Pancreas (tissue), 10 donors: Measurements from ENCODE around the gene SMURF1. TPM values are rescaled to one million over a fixed set of nuclear protein-coding genes. Genes with fewer than 3 reads are reported as not detected.

Experiments used
- ATAC-seq, 4 donors: fragments of 200-7000 bp; cut with Tn5 transposase; one replicate each; pipeline versions ENCODE4 v1.8.0 to v1.9.1; 2020; ENCODE audit warnings: mild to moderate bottlenecking in 4 of 4, moderate library complexity in 4 of 4
- DNase-seq, 6 donors: peaks; one replicate each; pipeline ENCODE4 v3.0.0-alpha.2; 2020
- FAIRE-seq: peaks from 2 replicates; lab custom pipeline; 2012; peaks lifted over from hg19 to GRCh38; lab: Jason Lieb, UNC
- H3K27ac ChIP-seq, 4 donors: fragments of 200-600 bp; sonication (generic); 1 replicate in 3 of 4; 2 replicates in 1 of 4; pipeline versions ENCODE4 v1.5.0 to v1.8.0; 2020
- H3K27me3 ChIP-seq, 4 donors: fragments of 200-600 bp; one replicate each; pipeline ENCODE4 v1.8.0; 2021
- H3K36me3 ChIP-seq, 3 donors: fragments of 200-600 bp; sonication (generic) in 1 of 3; one replicate each; pipeline versions ENCODE4 v1.5.0 to v1.8.0; 2020 to 2021
- H3K4me1 ChIP-seq, 3 donors: fragments of 200-600 bp; one replicate each; pipeline ENCODE4 v1.8.0; 2021
- H3K4me3 ChIP-seq, 4 donors: fragments of 200-600 bp; sonication (generic) in 2 of 4; one replicate each; pipeline versions ENCODE4 v1.5.0 to v1.8.0; 2020 to 2021
- H3K9me3 ChIP-seq, 4 donors: fragments of 200-600 bp; one replicate each; pipeline ENCODE4 v1.8.0; 2021
- WGBS, 2 donors: extraction: QIAGEN DNeasy Blood & Tissue Kit; methylation state at CpG; one replicate each; pipeline ENCODE4 v1.1.7; 2013; 5-methylcytosine and 5-hydroxymethylcytosine counted together
- intact Hi-C, 3 donors: fragments of 100-400 bp; cut with DNase I; formaldehyde crosslinking; loops; one replicate each; pipeline versions ENCODE4 v1.11.1 to v1.14.2; 2022
- polyA plus RNA-seq, 2 donors: library from polyadenylated mRNA; stranded (reverse); fragments of 200-250 nt; gene quantifications; one replicate each; pipeline ENCODE4 v1.2.3, GENCODE V29; 2013
- total RNA-seq, 6 donors: library from RNA; stranded (reverse); fragmentation: NEBNext Ultra II Directional in 4 of 6; extraction: Animal tissue kit (Norgen Biotek cat#: 25700) in 4 of 6; gene quantifications; one replicate each; pipeline versions ENCODE4 v1.2.1 to v1.2.4, GENCODE V29; 2021 to 2023
- TF ChIP-seq, protein P1 (sequence below), 4 donors: fragments of 200-600 bp; sonication (generic) in 3 of 4; IDR thresholded peaks; one replicate each; pipeline versions ENCODE4 v1.5.0 to v1.8.0; 2021; ENCODE audit warnings: antibody characterized with exemption in 4 of 4
- donor health status: healthy with polysubstance abuse.
- donor health status: DM: no; HTN: no; CAD: no; lungs with moderate emphysema.
- donor health status: DM: no; HTN: no; CAD: no.
- donor health status: control.
- donor health status: control.
- donor health status: Bipolar disorder and iron deficiency.
- donor health status: DM: yes; HTN: yes; CAD: no.
- donor health status: DM: no; HTN: no; CAD: no.
- donor health status: DM: no; HTN: no; CAD: no.
- donor health status: DM: yes; HTN: yes; CAD: no.

SMURF1 gene
- total and polyA plus RNA-seq, 8 donors, result 7.6 to 22.7 (median 14.1) TPM

DNA sequence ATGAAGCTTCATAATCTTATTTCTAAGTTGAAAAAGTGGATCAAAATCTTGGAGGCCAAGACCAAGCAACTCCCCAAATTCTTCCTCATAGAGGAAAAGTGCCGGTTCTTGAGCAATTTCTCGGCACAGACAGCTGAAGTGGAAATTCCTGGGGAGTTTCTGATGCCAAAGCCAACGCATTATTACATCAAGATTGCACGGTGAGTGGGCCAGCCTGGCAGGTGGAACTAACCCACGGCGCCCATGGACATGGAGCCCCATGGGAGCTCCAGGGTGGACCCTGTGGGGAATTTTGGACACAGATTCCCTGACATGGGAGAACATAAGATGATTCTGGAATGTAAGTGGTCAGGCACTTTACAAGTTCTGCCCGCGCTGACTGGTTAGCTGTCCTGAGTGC is 139.7 kb downstream of the SMURF1 start:
- peaks cover 0 to 67% (median 5%) of the 10 kb centered on the region in 3 donors for H3K36me3 ChIP-seq
- peak in 1 of 6 donors; percentile 31 for DNase-seq

DNA sequence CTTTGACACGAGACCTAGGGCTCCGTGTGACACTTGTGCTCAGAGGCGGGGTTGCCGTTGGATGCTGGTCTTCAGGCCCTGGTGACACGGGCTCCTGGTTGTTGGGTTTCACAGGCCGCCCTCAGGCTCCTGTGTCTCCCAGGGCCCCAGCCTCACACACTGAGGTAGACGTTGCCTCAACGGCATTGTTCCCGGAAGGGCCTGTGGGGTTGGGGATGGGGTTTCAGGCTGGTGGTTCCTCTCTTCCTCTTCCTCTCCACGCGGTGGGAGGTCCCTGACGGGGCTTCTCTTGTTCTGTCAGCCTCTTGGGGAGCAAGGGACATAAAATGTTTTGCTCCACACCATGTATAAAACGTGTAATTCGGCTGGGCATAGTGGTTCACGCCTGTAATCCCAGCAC is 140.5 kb downstream of the SMURF1 start:
- FAIRE-seq (no peak), ATAC-seq (no peak), DNase-seq (peak in 1 of 6 donors; percentile 24)
- H3K9me3 ChIP-seq, result no peaks in the 10 kb centered on the region
- 90 to 93% methylated on average over 15 of the region's 15 CpGs for WGBS, 2 donors
- no peaks in the 10 kb centered on the region for H3K4me1 ChIP-seq
- H3K27me3 ChIP-seq, result no peaks in the 10 kb centered on the region
- H3K4me3 ChIP-seq, result no peak overlapping the region
- no peak overlapping the region for H3K27ac ChIP-seq
- intact Hi-C loops, result no loop called here
- TF ChIP-seq, protein P1, sequence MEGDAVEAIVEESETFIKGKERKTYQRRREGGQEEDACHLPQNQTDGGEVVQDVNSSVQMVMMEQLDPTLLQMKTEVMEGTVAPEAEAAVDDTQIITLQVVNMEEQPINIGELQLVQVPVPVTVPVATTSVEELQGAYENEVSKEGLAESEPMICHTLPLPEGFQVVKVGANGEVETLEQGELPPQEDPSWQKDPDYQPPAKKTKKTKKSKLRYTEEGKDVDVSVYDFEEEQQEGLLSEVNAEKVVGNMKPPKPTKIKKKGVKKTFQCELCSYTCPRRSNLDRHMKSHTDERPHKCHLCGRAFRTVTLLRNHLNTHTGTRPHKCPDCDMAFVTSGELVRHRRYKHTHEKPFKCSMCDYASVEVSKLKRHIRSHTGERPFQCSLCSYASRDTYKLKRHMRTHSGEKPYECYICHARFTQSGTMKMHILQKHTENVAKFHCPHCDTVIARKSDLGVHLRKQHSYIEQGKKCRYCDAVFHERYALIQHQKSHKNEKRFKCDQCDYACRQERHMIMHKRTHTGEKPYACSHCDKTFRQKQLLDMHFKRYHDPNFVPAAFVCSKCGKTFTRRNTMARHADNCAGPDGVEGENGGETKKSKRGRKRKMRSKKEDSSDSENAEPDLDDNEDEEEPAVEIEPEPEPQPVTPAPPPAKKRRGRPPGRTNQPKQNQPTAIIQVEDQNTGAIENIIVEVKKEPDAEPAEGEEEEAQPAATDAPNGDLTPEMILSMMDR (IDR thresholded peaks at IDR 0.05), result no peak
- peaks cover 0 to 61% (median 4%) of the 10 kb centered on the region in 3 donors for H3K36me3 ChIP-seq

More for the DNA sequence above, 139.7 kb downstream of the SMURF1 start:
- H3K4me1 ChIP-seq, result no peaks in the 10 kb centered on the region
- TF ChIP-seq, protein P1 (IDR thresholded peaks at IDR 0.05), result no peak
- H3K27me3 ChIP-seq, result no peaks in the 10 kb centered on the region
- no peak for FAIRE-seq
- no peak for ATAC-seq
- 92 to 94% methylated on average over 8 of the region's 8 CpGs for WGBS, 2 donors
- H3K9me3 ChIP-seq, result no peaks in the 10 kb centered on the region
- H3K4me3 ChIP-seq, result no peak overlapping the region
- intact Hi-C loops, result no loop called here
- no peak overlapping the region for H3K27ac ChIP-seq

DNA sequence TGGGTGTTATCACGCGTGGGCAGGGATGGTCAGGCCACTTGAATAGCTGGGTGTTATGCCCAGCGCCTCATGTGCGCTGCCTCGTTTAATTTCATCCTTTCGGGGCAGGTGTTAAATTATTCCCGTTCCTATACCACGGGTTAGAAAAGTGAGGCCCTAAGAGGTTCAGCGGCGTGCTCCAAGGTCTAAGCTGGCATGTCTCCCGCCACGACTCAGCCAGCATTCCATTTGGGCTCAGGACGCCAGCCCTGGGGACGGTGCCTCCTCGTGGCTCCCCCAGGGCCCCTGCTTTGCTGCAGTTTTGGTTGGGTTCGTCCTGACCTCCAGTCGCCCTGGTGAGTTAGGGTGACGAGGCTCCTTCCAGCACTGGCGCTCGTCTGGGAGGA is 141.1 kb downstream of the SMURF1 start:
- WGBS, 2 donors, result 88 to 90% methylated on average over 20 of the region's 20 CpGs
- Histone ChIP-seq H3K27ac (no peak overlapping the region), H3K4me3 (no peak overlapping the region), H3K4me1 (no peaks in the 10 kb centered on the region), H3K9me3 (no peaks in the 10 kb centered on the region), H3K36me3 (peaks cover 0 to 55% (median 4%) of the 10 kb centered on the region in 3 donors), H3K27me3 (no peaks in the 10 kb centered on the region)
- no peak for FAIRE-seq
- peak in 1 of 6 donors; percentile 39 for DNase-seq
- TF ChIP-seq, protein P1 (IDR thresholded peaks at IDR 0.05), result no peak
- no peak for ATAC-seq
- intact Hi-C loops, result no loop called here

DNA sequence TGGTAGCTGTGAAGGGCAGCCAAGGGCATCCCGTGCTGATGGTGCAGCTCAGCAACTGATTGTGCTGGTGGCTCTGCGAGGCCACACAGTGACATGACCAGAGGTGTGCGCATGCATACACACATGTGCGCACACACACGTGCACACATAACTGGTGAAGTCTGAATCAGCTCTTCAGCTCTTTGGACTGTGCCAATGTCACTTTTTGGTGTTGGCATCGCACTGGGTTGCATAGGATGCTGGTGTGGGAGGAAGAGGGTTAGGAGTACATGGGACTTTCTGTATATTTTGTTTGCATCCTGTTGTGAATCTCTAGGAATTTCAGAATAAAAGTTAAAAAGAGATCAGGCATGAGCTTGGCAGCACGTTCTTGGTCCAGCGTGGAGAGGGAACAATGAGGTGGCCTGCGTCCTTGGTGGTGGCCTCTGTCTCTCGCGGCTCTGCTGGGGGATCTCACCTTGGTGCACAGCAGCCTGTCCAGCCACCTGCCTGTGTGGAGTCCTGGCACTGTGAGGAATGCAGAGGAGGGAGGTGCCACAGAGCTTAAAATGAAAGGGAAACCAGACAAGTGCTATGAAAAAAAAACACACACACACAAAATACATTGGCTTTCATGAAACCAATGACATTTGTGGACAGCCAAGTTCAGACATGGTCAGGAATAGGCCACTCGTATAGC is 141.6 kb downstream of the SMURF1 start:
- WGBS, 2 donors, result 76 to 83% methylated on average over 12 of the region's 12 CpGs
- no peaks in the 10 kb centered on the region for H3K27me3 ChIP-seq
- TF ChIP-seq, protein P1 (IDR thresholded peaks at IDR 0.05), result no peak
- H3K36me3 ChIP-seq, result peaks cover 0 to 53% (median 4%) of the 10 kb centered on the region in 3 donors
- H3K4me3 ChIP-seq, result no peak overlapping the region
- FAIRE-seq (no peak), DNase-seq (peak in 1 of 6 donors; percentile 35), ATAC-seq (peak in 3 of 4 donors; percentile 24 to 51 (median 36))
- no peaks in the 10 kb centered on the region for H3K4me1 ChIP-seq
- intact Hi-C loops, result no loop called here
- no peak overlapping the region for H3K27ac ChIP-seq
- H3K9me3 ChIP-seq, result no peaks in the 10 kb centered on the region
